ENCODE data around the gene EML2.
"Not testable (repeated sequence)": the region's sequence is repeated elsewhere in the genome, so short reads cannot be mapped to it uniquely, and the experiment has no call there.

Gene EML2, protein sequence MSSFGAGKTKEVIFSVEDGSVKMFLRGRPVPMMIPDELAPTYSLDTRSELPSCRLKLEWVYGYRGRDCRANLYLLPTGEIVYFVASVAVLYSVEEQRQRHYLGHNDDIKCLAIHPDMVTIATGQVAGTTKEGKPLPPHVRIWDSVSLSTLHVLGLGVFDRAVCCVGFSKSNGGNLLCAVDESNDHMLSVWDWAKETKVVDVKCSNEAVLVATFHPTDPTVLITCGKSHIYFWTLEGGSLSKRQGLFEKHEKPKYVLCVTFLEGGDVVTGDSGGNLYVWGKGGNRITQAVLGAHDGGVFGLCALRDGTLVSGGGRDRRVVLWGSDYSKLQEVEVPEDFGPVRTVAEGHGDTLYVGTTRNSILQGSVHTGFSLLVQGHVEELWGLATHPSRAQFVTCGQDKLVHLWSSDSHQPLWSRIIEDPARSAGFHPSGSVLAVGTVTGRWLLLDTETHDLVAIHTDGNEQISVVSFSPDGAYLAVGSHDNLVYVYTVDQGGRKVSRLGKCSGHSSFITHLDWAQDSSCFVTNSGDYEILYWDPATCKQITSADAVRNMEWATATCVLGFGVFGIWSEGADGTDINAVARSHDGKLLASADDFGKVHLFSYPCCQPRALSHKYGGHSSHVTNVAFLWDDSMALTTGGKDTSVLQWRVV

DNA sequence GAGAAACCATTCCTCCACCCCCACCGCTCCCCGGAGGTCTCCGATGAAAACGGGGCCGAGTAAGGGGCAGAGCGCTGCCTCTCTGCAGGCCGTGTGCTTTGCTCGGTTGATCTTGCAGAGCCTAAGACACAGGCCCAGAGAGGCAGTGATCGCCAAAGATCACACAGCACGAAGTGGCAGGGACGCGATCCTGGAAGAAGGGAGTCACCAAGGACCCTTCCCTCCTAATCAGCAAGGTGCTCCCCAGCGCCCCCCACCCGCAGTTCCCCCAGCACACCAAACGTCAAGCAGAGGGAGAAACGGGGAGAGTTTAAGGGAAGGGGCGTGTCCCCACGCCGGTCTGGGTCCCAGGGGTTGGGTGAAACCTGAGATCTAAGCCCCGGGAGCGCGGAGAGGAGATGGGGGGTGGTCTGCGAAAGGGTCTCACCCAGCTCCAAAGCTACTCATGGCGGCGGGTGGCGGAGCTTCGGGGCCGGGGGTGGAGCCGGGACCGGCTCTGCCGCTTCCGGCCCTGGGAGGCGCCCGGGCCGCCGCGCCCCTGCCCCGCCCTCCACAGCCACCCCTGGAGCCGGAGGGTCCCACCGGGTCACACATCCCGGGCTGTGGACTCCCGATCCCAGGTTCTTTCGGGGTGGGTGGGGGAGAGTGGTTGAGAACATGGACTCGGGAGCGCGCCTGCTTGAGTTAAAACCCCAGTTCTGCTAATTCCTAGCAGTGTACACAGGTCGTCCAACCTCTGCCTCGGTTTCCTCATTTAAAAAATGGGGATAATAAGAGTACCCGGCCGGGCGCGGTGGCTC lies at the start of gene EML2:
EML2 (minus strand) TSS at position 468 of the 800 bp plus-strand sequence; CDS start at position 447, 21 bp downstream.
- no peak for FAIRE-seq

DNA sequence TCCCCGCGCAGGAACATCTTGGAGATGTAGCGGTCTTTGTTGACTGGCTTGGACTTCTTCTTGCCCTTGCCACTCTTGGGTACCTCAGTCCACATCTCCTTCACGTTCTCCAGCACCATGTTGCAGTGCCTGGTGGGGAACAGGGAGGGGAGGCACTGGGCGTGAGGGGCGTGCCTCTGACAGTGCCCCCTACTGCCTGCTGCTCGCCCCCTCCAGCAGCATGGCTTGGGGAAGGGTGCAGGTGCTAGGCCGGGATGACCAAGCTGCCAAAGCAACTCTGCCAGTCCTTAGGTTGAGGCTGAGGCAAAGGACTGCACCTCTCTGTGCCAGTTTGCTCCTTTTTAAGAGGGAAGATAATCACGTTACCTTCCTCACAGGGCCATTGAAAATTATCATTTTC lies 48.4 kb upstream of the EML2 start:
- FAIRE-seq, result no peak

DNA sequence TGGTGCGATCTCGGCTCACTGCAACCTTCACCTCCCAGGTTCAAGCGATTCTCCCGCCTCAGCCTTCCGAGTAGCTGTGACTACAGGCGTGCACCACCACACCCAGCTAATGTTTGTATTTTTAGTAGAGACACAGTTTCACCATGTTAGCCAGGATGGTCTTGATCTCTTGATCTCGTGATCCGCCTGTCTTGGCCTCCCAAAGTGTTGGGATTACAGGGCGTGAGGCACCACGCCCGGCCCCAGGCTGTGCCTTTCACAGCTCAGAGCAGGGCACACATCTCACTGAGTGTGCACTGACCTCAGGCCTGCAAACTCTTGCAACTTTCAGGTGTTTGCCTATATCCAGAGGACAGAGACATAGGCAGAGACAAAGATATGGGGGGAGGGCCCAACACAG lies 45.8 kb upstream of the EML2 start:
- FAIRE-seq, result not testable (repeated sequence)

DNA sequence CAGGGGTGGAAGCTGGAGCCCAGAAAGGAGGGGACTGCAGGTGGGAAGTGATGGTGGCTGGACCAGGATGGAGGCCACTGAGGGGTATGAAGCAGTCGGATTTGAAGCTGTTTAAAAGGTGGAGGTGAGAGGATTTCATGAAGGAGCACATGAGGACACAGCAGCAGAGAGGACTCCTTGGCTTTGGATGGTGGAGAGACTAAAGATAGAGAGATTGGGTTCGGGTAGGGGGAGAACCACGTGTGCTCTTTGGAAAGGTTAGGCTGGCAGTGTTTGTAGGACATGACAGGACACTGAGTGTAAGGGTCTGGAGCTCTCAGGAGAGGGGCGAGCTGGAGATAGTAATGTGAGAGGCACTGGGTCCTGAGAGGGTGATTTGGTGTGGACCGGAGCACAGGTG lies 43.7 kb upstream of the EML2 start:
- FAIRE-seq, result no peak

DNA sequence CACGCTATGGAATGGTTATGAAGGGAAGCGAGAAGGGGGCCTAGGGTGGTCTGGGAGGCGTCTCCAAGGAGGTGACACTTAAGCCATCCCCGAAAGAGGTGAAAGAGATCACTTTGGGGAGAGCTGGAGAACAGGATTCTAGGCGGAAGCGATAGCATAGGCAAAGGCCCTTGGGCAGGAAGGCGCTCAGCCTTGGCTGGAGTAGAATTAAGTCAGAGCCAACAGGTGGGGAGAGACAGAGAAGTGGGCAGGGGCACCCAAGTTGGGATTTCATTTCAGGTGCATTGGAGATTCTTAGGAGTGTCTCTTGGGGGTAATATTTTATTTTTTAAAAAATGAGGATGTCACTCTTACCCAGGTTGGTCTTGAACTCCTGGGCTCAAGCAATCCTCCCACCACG lies 42.9 kb upstream of the EML2 start:
- FAIRE-seq, result no peak

DNA sequence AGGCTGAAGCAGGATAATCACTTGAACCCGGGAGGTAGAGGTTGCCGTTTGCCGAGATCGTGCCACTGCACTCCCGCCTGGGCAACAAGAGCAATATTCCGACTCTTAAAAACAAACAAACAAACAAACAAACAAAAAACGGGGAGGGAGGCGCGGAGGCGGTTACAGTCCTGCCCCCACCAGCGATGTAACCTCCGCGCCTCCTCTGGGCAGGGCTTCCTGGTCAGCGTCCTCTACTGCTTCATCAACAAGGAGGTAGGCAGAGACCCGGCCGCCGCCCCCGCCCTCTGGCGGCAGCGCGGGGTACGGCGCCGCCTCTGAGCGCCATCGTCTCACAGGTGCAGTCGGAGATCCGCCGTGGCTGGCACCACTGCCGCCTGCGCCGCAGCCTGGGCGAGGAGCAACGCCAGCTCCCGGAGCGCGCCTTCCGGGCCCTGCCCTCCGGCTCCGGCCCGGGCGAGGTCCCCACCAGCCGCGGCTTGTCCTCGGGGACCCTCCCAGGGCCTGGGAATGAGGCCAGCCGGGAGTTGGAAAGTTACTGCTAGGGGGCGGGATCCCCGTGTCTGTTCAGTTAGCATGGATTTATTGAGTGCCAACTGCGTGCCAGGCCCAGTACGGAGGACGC lies 42.3 kb upstream of the EML2 start:
- FAIRE-seq, result no peak

DNA sequence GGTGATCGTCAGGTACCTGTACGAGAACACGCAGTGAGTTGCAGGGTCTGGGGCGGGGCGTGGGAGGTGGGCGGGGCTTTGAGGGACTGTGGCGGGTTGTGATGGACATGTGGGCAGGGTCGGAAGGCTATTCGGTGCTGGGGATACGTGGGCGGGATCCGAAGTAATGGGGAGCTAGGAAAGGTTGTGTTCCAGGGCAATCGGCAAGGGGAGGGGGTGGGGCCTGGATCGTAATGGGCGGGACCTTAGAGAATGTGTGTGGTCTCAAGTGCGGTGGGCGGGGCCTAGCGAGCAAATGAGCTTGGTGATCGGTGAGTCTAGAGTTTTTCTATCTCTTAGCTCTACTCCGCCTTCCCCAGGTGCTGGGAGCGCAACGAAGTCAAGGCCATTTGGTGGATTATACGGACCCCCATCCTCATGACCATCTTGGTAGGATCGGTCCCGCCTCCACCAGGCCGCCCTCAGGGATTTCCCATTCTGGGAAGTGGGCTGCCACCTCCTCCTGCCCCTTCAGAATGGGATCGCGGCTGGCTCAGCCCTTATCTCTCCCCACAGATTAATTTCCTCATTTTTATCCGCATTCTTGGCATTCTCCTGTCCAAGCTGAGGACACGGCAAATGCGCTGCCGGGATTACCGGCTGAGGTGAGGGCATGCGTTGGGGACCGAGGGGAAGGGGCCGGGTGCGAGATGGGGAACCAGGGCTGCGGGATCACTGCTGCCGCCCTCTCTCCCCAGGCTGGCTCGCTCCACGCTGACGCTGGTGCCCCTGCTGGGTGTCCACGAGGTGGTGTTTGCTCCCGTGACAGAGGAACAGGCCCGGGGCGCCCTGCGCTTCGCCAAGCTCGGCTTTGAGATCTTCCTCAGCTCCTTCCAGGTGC lies 38.4 kb upstream of the EML2 start:
- no peak for FAIRE-seq

DNA sequence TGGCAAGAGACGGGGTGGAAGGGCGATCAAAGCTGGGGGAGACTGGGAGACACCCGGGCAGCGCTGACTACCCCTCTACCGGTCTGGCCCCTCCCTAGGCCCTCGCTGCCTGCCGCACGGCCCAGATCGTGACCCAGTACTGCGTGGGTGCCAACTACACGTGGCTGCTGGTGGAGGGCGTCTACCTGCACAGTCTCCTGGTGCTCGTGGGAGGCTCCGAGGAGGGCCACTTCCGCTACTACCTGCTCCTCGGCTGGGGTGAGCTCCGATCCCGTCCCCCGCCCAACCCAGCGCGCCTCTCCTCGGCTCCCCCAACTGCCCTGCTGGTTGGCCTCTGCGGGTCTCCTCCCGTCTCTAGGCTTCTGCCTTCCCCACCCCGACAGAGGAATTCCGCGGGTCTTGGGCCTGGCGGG lies 37.7 kb upstream of the EML2 start:
- no peak for FAIRE-seq

DNA sequence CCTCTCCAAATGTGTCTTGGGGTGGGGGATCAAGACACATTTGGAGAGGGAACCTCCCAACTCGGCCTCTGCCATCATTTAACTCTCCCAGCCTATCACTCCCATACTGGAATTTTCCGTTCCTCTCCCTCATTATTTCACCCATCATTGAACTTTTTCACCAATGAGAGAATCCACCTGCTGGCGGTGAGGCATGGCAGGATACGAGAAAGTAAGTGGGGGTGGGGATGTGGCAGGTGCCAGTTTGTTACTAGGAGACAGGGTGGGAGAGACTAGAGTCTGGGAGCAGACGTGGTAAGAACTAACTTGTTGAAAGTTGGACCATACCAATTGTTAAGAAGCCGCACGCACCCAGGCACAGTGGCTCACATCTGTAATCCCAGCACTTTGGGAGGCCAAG lies 35.7 kb upstream of the EML2 start:
- FAIRE-seq, result no peak

DNA sequence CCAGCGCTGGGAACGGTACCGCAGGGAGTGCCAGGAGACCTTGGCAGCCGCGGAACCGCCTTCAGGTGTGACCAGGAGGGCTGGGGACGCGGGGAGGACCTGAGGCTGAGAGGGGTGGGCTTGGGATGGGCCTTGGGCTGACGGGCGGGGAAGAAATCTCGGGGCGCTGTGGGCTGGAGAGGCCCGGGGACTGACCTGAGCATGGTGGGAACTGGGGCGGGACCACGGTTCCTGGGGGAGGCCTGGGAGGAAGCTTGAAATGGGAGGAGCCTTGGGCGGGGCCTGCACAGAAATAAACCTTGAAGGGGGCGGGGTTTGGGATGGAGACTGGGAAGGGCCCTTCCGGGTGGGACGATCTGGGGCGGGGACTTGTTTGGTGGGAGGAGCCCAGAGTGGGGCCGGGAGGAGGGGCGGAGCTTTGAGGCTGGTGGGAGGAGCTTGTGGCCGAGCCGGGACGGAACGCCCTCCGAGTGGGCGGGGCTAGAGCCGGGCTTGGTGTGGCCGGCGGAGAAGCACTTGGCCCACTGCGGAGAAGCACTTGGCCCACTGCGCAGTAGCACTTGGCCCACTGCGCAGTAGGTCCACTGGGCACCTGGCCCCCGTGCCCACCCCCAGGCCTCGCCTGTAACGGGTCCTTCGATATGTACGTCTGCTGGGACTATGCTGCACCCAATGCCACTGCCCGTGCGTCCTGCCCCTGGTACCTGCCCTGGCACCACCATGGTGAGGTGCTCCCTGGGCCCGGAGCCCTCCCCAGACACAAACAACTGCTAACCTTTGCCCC lies 31.7 kb upstream of the EML2 start:
- FAIRE-seq, result no peak

DNA sequence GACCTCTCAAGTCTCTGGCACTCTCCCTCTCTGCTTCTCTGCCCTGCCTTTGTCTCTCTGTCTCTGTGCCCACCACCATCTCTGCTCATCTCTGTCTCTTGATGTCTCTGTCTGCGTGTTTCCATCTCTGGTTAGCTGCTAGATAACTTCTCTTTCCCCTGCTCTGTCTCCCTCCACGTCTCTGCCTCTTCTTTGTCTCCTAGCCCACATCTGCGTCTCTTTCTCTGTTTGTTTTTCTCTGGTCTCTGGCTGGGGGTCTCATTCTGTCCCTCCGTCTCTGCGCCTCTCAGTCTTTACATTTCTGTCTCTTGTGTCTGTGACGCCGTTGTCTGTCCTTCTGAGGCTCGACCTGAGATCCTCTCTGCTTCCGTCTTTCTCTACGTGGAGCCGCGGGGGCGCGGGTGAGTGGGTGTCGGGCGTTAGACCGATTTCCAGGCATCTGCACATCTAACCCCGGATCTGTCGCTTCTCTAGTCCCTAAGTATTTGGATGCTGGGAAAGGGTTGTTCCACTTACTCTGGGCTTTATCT lies 29.2 kb upstream of the EML2 start:
- no peak for FAIRE-seq

DNA sequence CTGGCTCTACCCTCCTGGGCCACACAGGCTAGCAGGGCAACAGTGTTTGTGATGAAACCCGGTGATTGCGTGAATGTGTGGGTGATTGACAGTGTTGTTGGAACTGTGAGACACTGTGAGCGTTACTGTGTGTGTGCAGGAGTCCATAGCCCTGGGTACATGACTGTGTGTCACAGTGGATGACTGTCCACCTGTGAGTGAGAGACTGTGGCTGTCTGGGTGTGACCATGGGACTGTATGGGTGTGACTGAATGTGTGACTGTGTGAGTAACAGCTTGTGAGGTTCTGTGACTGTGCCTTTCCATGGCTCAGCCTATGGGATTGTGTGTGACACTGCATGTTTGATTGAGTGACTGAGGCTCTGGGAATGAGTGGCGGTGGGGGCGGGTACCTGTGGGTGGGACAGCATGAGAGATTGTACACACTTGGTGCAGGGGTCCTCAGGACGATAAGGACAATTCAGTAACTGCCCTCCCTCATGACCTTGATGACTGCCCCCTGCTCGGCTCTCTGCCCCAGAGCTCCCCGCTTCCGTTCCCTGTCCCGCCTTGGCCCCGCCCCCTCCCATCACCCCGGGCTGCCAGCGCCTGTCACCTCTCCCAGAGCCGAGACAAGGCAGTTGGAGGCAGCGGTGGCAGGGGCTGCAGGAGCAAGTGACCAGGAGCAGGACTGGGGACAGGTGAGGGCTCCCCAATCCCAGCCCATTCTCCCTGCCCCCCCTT lies 28.6 kb upstream of the EML2 start, which contains the start of gene GIPR:
GIPR (plus strand) TSS at position 602 of the 722 bp plus-strand sequence. CDS start 1,300 bp downstream, outside the sequence.
- no peak for FAIRE-seq

DNA sequence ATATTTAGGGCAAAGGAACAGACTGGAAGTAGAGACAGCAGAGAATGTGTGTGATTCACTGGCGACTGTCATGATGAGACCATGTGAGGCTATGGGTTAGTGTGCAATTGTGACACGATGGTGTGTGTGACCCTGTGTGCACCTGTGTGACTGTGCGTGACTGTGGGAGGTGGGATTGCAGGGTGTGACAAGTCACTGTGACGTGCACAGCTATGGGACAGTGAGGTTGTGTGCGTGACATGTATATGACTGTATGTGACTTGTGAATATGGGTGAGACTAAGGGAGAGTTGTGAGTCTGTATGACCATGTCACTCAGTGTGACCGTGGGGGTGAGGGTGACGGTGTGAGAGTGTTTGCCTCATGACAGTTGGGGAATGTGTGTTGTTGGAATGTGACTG lies 25.4 kb upstream of the EML2 start:
- no peak for FAIRE-seq

DNA sequence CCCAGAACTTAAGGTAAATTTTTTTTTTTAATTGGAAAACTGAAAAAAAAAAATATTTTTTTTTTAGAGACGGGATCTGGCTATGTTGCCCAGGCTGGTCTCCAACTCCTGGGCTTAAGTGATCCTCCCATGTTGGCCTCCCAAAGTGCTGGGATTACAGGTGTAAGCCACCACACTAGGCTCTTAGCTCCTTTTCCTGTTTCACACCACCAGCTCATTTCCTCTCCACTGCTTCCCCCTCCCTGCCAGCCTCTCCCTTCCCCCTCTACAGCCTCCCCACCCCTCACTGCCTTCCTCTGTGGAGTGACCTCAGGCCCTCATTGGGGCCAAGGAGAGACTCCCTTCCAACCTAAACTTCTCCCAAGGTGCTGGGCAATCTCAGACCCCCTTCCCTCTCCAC lies 24.6 kb upstream of the EML2 start:
- FAIRE-seq, result no peak

DNA sequence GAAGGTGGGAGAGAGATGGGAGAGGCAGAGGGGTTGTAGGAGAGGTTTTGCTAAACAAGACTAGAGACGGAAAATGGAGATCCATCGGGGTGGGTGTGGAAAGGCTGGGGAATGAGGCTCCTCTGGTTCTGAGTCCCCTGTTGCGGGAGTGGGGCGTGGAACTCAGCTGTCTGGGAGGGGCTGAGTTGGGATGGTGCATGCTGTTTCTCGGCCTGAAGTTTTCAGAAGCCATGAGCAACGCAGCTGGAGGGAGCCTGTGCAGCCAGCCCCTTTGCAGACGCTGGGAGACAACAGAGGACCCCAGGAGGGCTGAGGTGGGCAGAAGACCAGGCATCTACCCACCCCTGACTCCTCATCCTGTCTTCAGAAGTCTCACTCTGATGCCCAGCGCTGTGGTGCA lies 21.4 kb upstream of the EML2 start:
- no peak for FAIRE-seq

DNA sequence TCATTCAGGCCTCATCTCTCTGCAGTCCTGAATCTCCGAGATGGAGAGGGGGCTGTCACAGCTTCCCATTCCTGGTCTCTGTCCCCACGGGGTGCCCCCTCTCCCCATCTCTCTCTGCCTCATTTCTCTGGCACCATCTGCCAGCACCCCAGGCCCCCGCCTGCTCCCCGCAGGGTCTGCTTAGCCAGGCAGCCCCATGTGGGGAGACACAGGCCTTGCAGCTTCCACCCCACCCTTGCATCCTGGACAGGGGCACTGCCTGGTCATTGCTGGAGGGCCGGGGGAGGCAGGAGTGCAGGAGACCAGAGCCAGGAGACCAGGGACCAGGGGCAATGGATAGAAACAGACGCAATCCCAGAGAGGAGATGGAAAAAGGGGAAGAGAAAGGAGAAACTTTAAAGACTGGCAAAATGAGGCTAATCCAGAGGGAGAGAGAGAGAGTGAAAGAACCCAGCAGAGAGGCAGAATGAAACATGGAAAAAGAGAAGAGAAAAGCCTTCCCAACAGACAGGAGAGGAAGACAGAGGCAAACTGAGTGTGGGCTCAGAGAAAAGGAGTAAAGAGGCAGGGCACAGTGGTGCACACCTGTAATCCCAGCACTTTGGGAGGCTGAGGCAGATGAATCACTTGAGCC lies 20.0 kb upstream of the EML2 start:
- FAIRE-seq, result no peak

DNA sequence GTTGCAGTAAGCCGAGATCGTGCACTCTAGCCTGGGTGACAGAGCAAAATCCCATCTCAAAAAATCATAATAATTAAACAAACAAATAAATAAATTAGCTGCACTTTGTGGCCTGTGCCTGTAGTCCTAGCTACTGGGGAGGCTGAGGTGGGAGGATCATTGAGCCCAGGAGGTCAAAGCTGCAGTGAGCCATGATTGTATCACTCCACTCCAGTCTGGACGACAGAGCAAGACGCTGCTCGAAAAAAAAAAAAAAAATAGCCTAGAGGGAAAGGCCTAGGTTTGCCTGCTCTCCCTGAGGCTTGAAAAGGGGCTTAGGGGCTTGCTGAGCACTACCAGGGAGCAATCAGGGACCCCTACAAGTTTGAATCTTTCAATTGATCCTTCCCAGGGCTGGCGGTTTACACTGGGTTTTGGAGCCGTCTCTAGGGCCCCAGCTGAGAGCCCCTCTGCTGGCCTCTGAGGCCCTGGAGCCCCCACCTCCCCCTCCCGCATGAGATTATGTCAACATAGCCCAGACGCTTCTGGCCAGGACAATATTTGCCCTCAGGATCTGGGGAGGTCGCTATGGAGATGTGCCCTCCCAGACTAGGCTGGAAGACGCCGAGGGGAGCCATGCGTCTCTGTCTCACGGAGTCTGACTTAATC lies 18.4 kb upstream of the EML2 start:
- FAIRE-seq, result no peak

DNA sequence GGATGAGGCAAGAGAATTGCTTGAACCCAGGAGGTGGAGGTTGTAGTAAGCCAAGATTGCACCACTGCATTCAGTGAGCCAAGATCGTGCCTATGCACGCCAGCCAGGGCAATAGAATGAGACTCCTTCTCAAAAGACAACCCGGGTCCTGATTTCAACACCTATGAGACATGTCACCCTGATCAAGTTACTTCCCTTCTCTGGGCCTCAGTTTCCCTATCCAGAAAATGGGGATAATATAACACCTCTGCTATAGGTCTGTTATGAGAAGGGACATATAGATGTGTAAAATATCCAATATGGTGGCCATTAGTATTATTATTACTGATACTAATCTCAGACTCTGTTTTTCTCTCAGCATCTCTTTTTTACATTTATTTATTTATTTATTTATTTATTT lies 15.9 kb upstream of the EML2 start:
- FAIRE-seq, result no peak

DNA sequence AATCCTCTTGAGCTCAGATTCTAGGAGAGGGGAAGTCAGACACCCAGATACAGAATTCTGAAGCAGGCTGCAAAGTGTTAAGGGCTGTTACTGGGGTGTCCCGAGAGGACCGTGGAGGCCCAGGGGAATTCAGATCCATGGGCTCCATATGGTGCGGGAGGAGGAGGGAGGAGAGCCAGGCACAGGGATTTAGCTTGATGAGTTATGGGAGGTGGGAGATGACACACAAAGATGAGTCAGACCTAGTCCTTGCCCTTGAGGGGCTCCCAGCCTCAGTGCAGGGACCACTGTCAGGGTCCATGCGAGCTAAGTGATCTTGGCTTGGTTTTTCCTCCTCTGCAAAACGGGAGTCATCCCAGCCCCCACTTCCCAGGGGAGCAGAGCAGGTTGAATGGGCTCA lies 14.4 kb upstream of the EML2 start:
- no peak for FAIRE-seq

All from A204.1 (cell line).